HEK293 (cell line): Measurements from ENCODE around the gene RAB11B.

Source experiments
- BCL11A ChIP-seq: fragments of 450-650 bp; formaldehyde crosslinking; IDR thresholded peaks from 2 replicates; pipeline ENCODE4 v1.5.1; 2016; ENCODE audit warnings: low read depth, missing biosample characterization, missing genetic modification characterization
- EGR2 ChIP-seq: fragments of 450-650 bp; formaldehyde crosslinking; IDR thresholded peaks from 2 replicates; pipeline ENCODE4 v1.5.1; 2016; ENCODE audit warnings: low read depth, missing biosample characterization, missing genetic modification characterization
- GLIS1 ChIP-seq: fragments of 450-650 bp; formaldehyde crosslinking; IDR thresholded peaks from 2 replicates; pipeline ENCODE4 v1.5.1; 2016; ENCODE audit warnings: missing biosample characterization, missing genetic modification characterization
- MYNN ChIP-seq: fragments of 450-650 bp; formaldehyde crosslinking; IDR thresholded peaks from 2 replicates; pipeline ENCODE4 v1.5.1; 2016; ENCODE audit warnings: missing biosample characterization, missing genetic modification characterization, borderline replicate concordance
- TSHZ1 ChIP-seq: fragments of 450-650 bp; formaldehyde crosslinking; IDR thresholded peaks from 2 replicates; pipeline ENCODE4 v1.5.1; 2016; ENCODE audit warnings: missing biosample characterization, missing genetic modification characterization, borderline replicate concordance
- ZBTB7A ChIP-seq: fragments of 450-650 bp; formaldehyde crosslinking; IDR thresholded peaks from 2 replicates; pipeline ENCODE4 v1.5.1; 2016; ENCODE audit warnings: low read depth, missing biosample characterization, missing genetic modification characterization
- ZNF23 ChIP-seq: fragments of 450-650 bp; formaldehyde crosslinking; IDR thresholded peaks from 2 replicates; pipeline ENCODE4 v1.5.1; 2016; ENCODE audit warnings: missing biosample characterization, missing genetic modification characterization, borderline replicate concordance
- ZNF239 ChIP-seq: fragments of 450-650 bp; formaldehyde crosslinking; IDR thresholded peaks from 2 replicates; pipeline ENCODE4 v1.5.1; 2016; ENCODE audit warnings: missing biosample characterization, missing genetic modification characterization
- ZNF433 ChIP-seq: fragments of 450-650 bp; formaldehyde crosslinking; IDR thresholded peaks from 2 replicates; pipeline ENCODE4 v1.5.1; 2016; ENCODE audit warnings: missing biosample characterization, missing genetic modification characterization, low read depth
- ZNF514 ChIP-seq: fragments of 450-650 bp; formaldehyde crosslinking; IDR thresholded peaks from 2 replicates; pipeline ENCODE4 v1.5.1; 2016; ENCODE audit warnings: missing biosample characterization, missing genetic modification characterization
- ZNF529 ChIP-seq: fragments of 450-650 bp; formaldehyde crosslinking; IDR thresholded peaks from 2 replicates; pipeline ENCODE4 v1.5.1; 2017; ENCODE audit warnings: missing genetic modification characterization, missing biosample characterization; ENCODE audit not compliant: insufficient replicate concordance
- ZNF600 ChIP-seq: fragments of 450-650 bp; formaldehyde crosslinking; IDR thresholded peaks from 2 replicates; pipeline ENCODE4 v1.5.1; 2016; ENCODE audit warnings: missing biosample characterization, missing genetic modification characterization
- ZNF629 ChIP-seq: fragments of 450-650 bp; formaldehyde crosslinking; IDR thresholded peaks from 2 replicates; pipeline ENCODE4 v1.5.1; 2017; ENCODE audit warnings: missing biosample characterization, missing genetic modification characterization
- ZNF660 ChIP-seq: fragments of 450-650 bp; IDR thresholded peaks from 2 replicates; pipeline ENCODE4 v1.5.1; 2018; ENCODE audit warnings: missing biosample characterization, mild to moderate bottlenecking, missing genetic modification characterization
- ZNF692 ChIP-seq: fragments of 450-650 bp; formaldehyde crosslinking; IDR thresholded peaks from 2 replicates; pipeline ENCODE4 v1.5.1; 2016; ENCODE audit warnings: missing biosample characterization, missing genetic modification characterization
- ZNF76 ChIP-seq: fragments of 450-650 bp; formaldehyde crosslinking; IDR thresholded peaks from 2 replicates; pipeline ENCODE4; 2016; ENCODE audit warnings: low read depth, missing biosample characterization, missing genetic modification characterization, borderline replicate concordance
- ZNF776 ChIP-seq: fragments of 450-650 bp; formaldehyde crosslinking; IDR thresholded peaks from 2 replicates; pipeline ENCODE4 v1.5.0; 2017; ENCODE audit warnings: missing biosample characterization, missing genetic modification characterization, borderline replicate concordance
- ZSCAN16 ChIP-seq: fragments of 450-650 bp; formaldehyde crosslinking; IDR thresholded peaks from 2 replicates; pipeline ENCODE4 v1.5.1; 2016; ENCODE audit warnings: missing biosample characterization, missing genetic modification characterization
- ZXDB ChIP-seq: fragments of 450-650 bp; formaldehyde crosslinking; IDR thresholded peaks from 2 replicates; pipeline ENCODE4 v1.5.1; 2016; ENCODE audit warnings: missing biosample characterization, missing genetic modification characterization
- TF ChIP-seq, protein P1 (sequence below): fragments of 450-650 bp; IDR thresholded peaks from 2 replicates; pipeline ENCODE4 v1.5.1; 2018; ENCODE audit warnings: missing biosample characterization, missing genetic modification characterization
- TF ChIP-seq, protein P2 (sequence below): fragments of 450-650 bp; formaldehyde crosslinking; IDR thresholded peaks from 2 replicates; pipeline ENCODE4 v1.5.0; 2017; ENCODE audit warnings: missing biosample characterization, missing genetic modification characterization, borderline replicate concordance
- TF ChIP-seq, protein P3 (sequence below): fragments of 450-650 bp; formaldehyde crosslinking; IDR thresholded peaks from 2 replicates; pipeline ENCODE4 v1.5.1; 2016; ENCODE audit warnings: missing biosample characterization, missing genetic modification characterization
- TF ChIP-seq, protein P4 (sequence below): sonication (generic); formaldehyde crosslinking; IDR thresholded peaks from 2 replicates; pipeline ENCODE4 v1.8.1; 2022; ENCODE audit warnings: mild to moderate bottlenecking, moderate library complexity, missing genetic modification reagents

The RAB11B gene

GRCh38 chr19:8361921-8362793 lies 28.0 kb upstream of the RAB11B start (continued):
- no peak for TF ChIP-seq ZNF433 (tag by site-specific recombination)
- TF ChIP-seq ZNF692 (tag by site-specific recombination): peak; percentile 42; the same call in 1 of the 2 replicates
- no peak for TF ChIP-seq ZNF23 (tag by site-specific recombination)
- TF ChIP-seq, protein P1, sequence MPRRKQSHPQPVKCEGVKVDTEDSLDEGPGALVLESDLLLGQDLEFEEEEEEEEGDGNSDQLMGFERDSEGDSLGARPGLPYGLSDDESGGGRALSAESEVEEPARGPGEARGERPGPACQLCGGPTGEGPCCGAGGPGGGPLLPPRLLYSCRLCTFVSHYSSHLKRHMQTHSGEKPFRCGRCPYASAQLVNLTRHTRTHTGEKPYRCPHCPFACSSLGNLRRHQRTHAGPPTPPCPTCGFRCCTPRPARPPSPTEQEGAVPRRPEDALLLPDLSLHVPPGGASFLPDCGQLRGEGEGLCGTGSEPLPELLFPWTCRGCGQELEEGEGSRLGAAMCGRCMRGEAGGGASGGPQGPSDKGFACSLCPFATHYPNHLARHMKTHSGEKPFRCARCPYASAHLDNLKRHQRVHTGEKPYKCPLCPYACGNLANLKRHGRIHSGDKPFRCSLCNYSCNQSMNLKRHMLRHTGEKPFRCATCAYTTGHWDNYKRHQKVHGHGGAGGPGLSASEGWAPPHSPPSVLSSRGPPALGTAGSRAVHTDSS (tag by site-specific recombination): no peak
- TF ChIP-seq ZNF600 (tag by site-specific recombination): peak; percentile 97
- peak; percentile 66 for TF ChIP-seq TSHZ1 (tag by site-specific recombination)
- TF ChIP-seq ZNF529 (tag by site-specific recombination): no peak
- no peak for TF ChIP-seq ZNF776
- TF ChIP-seq, protein P2, sequence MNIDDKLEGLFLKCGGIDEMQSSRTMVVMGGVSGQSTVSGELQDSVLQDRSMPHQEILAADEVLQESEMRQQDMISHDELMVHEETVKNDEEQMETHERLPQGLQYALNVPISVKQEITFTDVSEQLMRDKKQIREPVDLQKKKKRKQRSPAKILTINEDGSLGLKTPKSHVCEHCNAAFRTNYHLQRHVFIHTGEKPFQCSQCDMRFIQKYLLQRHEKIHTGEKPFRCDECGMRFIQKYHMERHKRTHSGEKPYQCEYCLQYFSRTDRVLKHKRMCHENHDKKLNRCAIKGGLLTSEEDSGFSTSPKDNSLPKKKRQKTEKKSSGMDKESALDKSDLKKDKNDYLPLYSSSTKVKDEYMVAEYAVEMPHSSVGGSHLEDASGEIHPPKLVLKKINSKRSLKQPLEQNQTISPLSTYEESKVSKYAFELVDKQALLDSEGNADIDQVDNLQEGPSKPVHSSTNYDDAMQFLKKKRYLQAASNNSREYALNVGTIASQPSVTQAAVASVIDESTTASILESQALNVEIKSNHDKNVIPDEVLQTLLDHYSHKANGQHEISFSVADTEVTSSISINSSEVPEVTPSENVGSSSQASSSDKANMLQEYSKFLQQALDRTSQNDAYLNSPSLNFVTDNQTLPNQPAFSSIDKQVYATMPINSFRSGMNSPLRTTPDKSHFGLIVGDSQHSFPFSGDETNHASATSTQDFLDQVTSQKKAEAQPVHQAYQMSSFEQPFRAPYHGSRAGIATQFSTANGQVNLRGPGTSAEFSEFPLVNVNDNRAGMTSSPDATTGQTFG (tag by site-specific recombination): no peak
- TF ChIP-seq ZNF660 (tag by site-specific recombination): peak; percentile 66; the same call in 1 of the 2 replicates
- no peak for TF ChIP-seq MYNN (tag by site-specific recombination)
- no peak for TF ChIP-seq ZBTB7A (tag by site-specific recombination)
- TF ChIP-seq GLIS1 (tag by site-specific recombination): peak; percentile 64
- no peak for TF ChIP-seq ZNF514 (tag by site-specific recombination)
- TF ChIP-seq ZNF239 (tag by site-specific recombination): peak; percentile 51; the same call in 1 of the 2 replicates
- TF ChIP-seq, protein P3, sequence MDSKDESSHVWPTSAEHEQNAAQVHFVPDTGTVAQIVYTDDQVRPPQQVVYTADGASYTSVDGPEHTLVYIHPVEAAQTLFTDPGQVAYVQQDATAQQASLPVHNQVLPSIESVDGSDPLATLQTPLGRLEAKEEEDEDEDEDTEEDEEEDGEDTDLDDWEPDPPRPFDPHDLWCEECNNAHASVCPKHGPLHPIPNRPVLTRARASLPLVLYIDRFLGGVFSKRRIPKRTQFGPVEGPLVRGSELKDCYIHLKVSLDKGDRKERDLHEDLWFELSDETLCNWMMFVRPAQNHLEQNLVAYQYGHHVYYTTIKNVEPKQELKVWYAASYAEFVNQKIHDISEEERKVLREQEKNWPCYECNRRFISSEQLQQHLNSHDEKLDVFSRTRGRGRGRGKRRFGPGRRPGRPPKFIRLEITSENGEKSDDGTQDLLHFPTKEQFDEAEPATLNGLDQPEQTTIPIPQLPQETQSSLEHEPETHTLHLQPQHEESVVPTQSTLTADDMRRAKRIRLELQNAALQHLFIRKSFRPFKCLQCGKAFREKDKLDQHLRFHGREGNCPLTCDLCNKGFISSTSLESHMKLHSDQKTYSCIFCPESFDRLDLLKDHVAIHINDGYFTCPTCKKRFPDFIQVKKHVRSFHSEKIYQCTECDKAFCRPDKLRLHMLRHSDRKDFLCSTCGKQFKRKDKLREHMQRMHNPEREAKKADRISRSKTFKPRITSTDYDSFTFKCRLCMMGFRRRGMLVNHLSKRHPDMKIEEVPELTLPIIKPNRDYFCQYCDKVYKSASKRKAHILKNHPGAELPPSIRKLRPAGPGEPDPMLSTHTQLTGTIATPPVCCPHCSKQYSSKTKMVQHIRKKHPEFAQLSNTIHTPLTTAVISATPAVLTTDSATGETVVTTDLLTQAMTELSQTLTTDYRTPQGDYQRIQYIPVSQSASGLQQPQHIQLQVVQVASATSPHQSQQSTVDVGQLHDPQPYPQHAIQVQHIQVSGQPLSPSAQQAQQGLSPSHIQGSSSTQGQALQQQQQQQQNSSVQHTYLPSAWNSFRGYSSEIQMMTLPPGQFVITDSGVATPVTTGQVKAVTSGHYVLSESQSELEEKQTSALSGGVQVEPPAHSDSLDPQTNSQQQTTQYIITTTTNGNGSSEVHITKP (tag by site-specific recombination): peak; percentile 84
- TF ChIP-seq ZXDB (tag by site-specific recombination): peak; percentile 38; the same call in 1 of the 2 replicates
- no peak for TF ChIP-seq EGR2 (tag by site-specific recombination)
- 0 out of 2 replicates have a peak, but pooled peaks have one; percentile 2 for TF ChIP-seq BCL11A (tag by site-specific recombination)
- peak; percentile 70 for TF ChIP-seq ZNF629 (tag by site-specific recombination)
- TF ChIP-seq ZSCAN16 (tag by site-specific recombination): no peak
- TF ChIP-seq, protein P4, sequence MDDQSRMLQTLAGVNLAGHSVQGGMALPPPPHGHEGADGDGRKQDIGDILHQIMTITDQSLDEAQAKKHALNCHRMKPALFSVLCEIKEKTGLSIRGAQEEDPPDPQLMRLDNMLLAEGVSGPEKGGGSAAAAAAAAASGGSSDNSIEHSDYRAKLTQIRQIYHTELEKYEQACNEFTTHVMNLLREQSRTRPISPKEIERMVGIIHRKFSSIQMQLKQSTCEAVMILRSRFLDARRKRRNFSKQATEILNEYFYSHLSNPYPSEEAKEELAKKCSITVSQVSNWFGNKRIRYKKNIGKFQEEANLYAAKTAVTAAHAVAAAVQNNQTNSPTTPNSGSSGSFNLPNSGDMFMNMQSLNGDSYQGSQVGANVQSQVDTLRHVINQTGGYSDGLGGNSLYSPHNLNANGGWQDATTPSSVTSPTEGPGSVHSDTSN (CRISPR knock-in tag): no peak
- 0 out of 2 replicates have a peak, but pooled peaks have one; percentile 19 for TF ChIP-seq ZNF76 (tag by site-specific recombination)
